Gastrocnemius medialis (tissue), 4 donors: ENCODE data around the gene TSNAXIP1. TPM values are rescaled to one million over a fixed set of nuclear protein-coding genes. Genes with fewer than 3 reads are reported as not detected.

Experiments
- ATAC-seq, 2 donors: fragments of 150-250 bp; one replicate each; pipeline ENCODE4 v1.9.1; 2016
- DNase-seq, 2 donors: peaks; one replicate each; pipeline ENCODE4 v3.0.0-alpha.2; 2019
- H3K27ac ChIP-seq, 4 donors: fragments of 200-600 bp; sonication (generic); 1 replicate in 1 of 4; 2 replicates in 3 of 4; pipeline ENCODE4 v1.5.1; 2016 to 2018; ENCODE audit warnings: mild to moderate bottlenecking in 2 of 4, moderate library complexity in 1 of 4
- H3K27me3 ChIP-seq, 3 donors: fragments of 200-600 bp; sonication (generic) in 2 of 3; 1 replicate in 1 of 3; 2 replicates in 2 of 3; pipeline versions ENCODE4 v1.5.1 to v1.6.0; 2016 to 2019; ENCODE audit warnings: mild to moderate bottlenecking in 1 of 3, moderate library complexity in 1 of 3
- H3K36me3 ChIP-seq, 2 donors: fragments of 200-600 bp; sonication (generic) in 1 of 2; one replicate each; pipeline ENCODE4 v1.5.1; 2017 to 2018
- H3K4me1 ChIP-seq, 2 donors: fragments of 200-600 bp; sonication (generic) in 1 of 2; one replicate each; pipeline ENCODE4 v1.5.1; 2016 to 2017; ENCODE audit warnings: mild to moderate bottlenecking in 2 of 2
- H3K4me3 ChIP-seq, 4 donors: fragments of 200-600 bp; sonication (generic) in 3 of 4; 1 replicate in 1 of 4; 2 replicates in 3 of 4; pipeline ENCODE4 v1.5.1; 2016 to 2019; ENCODE audit warnings: mild to moderate bottlenecking in 2 of 4
- H3K9me3 ChIP-seq, 3 donors: fragments of 200-600 bp; sonication (generic) in 2 of 3; 1 replicate in 1 of 3; 2 replicates in 2 of 3; pipeline ENCODE4 v1.5.1; 2016 to 2019
- POLR2A ChIP-seq, 2 donors: fragments of 450-650 bp; IDR thresholded peaks; one replicate each; pipeline ENCODE4 v1.6.1; 2017; ENCODE audit warnings: antibody characterized with exemption in 2 of 2, mild to moderate bottlenecking in 2 of 2, moderate library complexity in 2 of 2
- in situ Hi-C, 4 donors: fragments of 200-750 bp; cut with MboI; loops; one replicate each; pipeline versions ENCODE4 v1.15.0 to v1.8.0; 2017; ENCODE audit warnings: low sequenced_read_pairs in 4 of 4
- intact Hi-C: fragments of 100-400 bp; cut with DNase I; formaldehyde crosslinking; loops from one replicate; pipeline ENCODE4 v1.15.1; 2023; ENCODE audit warnings: low total_unique reads
- total RNA-seq, 4 donors: library from RNA; depleted of rRNA; stranded (reverse); fragments of >200 nt; gene quantifications; one replicate each; pipeline versions ENCODE4 v1.1.0 to v1.2.3, GENCODE V29; 2016
- TF ChIP-seq, protein P1 (sequence below), 5 experiments: fragments of 450-650 bp in 3 of 5; fragments of 200-600 bp in 2 of 5; sonication (generic) in 2 of 5; IDR thresholded peaks in 4 of 5; conservative IDR thresholded peaks in 1 of 5; 1 replicate in 4 of 5; 2 replicates in 1 of 5; pipeline ENCODE4 v1.5.1; 2016 to 2019; ENCODE audit warnings: antibody characterized with exemption in 5 of 5, mild to moderate bottlenecking in 3 of 5, moderate library complexity in 3 of 5

The TSNAXIP1 gene
- total RNA-seq, 4 donors from 2014 or later: 0.27 to 11.0 (median 0.56) TPM; not detected in 1

DNA sequence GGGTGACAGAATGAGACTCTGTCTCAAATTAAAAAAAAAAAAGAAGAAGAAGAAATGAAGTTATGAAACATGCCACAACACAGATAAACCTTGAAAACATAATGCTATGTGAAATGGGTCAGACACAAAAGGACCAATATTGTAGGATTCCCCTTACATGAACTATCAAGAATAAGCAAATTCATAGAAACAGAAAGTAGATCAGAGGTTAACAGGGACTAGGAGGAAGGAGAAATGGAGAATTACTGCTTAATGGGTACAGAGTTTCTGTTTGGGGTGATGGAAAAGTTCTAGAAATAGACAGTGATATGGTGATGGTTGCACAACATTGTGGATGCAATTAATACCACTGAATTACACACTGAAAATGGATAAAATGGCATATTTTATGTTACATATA lies 16.6 kb upstream of the TSNAXIP1 start:
- in situ Hi-C loops: no loop called here
- Histone ChIP-seq H3K4me1 (peaks cover 8 to 20% of the 10 kb centered on the region in 2 donors), H3K4me3 (no peak overlapping the region), H3K27me3 (no peaks in the 10 kb centered on the region), H3K36me3 (no peaks in the 10 kb centered on the region), H3K27ac (peak overlapping the region in 3 of 4 donors; percentile 29 to 66 (median 29)), H3K9me3 (no peaks in the 10 kb centered on the region)
- ATAC-seq (no peak), DNase-seq (no peak)
- intact Hi-C loops: no loop called here
- TF ChIP-seq POLR2A (IDR thresholded peaks at IDR 0.05): no peak
- TF ChIP-seq, protein P1, sequence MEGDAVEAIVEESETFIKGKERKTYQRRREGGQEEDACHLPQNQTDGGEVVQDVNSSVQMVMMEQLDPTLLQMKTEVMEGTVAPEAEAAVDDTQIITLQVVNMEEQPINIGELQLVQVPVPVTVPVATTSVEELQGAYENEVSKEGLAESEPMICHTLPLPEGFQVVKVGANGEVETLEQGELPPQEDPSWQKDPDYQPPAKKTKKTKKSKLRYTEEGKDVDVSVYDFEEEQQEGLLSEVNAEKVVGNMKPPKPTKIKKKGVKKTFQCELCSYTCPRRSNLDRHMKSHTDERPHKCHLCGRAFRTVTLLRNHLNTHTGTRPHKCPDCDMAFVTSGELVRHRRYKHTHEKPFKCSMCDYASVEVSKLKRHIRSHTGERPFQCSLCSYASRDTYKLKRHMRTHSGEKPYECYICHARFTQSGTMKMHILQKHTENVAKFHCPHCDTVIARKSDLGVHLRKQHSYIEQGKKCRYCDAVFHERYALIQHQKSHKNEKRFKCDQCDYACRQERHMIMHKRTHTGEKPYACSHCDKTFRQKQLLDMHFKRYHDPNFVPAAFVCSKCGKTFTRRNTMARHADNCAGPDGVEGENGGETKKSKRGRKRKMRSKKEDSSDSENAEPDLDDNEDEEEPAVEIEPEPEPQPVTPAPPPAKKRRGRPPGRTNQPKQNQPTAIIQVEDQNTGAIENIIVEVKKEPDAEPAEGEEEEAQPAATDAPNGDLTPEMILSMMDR (IDR thresholded peaks at IDR 0.05 in 4 of 5, conservative IDR thresholded peaks at IDR 0.05 in 1 of 5): no peak

DNA sequence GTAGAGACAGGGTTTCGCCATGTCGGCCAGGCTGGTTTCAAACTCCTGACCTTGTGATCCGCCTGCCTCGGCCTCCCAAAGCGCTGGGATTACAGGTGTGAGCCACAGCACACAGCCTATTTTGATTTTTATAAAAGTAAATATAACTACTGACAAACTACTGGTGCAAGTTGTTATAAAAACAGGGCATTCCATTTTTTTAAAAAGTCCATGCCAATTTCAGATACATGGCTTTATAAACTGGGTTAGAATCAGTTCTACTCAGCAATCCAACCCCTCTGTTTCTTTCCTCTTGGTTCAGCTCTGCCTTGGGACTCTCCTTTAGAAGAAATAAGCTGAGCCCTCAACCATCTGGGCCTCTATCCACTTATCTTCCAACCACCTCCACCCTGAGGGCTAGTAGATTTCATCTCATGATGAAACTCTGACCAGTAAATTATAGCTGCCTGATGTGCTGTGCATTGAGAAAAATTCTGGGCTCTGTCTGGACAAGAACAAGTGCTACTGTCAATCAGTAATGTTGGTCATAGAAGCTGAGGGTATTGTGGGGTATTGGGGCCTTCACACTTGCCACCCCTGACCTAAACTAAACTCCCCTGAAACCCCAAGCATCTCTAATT lies 10.5 kb upstream of the TSNAXIP1 start:
- H3K36me3 ChIP-seq: no peaks in the 10 kb centered on the region
- peaks cover 45 to 60% of the 10 kb centered on the region in 2 donors for H3K4me1 ChIP-seq
- in situ Hi-C loops (no loop called here), intact Hi-C loops (no loop called here)
- no peak overlapping the region for H3K4me3 ChIP-seq
- H3K9me3 ChIP-seq: no peaks in the 10 kb centered on the region
- ATAC-seq (no peak), DNase-seq (no peak)
- TF ChIP-seq, protein P1 (IDR thresholded peaks at IDR 0.05 in 4 of 5, conservative IDR thresholded peaks at IDR 0.05 in 1 of 5): no peak
- no peaks in the 10 kb centered on the region for H3K27me3 ChIP-seq
- peak overlapping the region in 3 of 4 donors; percentile 41 to 71 (median 59) for H3K27ac ChIP-seq

DNA sequence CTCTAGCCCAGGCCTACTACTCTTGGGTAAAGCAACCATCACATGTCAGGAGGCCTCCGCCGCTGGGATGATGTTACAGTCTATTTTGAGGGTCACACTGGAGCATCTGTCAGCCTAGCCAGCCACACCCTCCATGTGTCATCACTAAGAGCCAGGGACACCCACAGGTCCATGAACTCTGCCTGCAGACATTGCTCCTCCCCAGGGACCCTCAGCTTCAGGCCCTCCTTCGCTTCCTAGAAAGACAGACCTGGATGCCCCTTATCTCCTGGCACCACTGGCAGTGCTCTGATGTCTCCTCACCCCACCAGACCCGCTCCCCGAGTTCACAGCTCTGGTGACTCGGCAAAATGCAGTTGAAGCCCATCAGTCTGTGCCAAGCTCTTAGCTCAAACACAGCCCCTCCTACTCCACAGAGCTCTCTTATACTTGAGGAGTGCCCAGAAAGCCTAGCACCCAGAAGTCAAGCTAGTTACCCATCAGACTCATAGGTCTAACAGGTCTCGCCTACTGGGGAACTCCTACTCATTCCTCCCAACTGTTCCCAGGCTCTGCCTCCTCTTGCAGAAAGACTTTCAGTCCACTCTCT lies 6.3 kb upstream of the TSNAXIP1 start:
- H3K27me3 ChIP-seq: no peaks in the 10 kb centered on the region
- peaks cover 70 to 74% of the 10 kb centered on the region in 2 donors for H3K4me1 ChIP-seq
- peak; percentile 92 to 98 for ATAC-seq
- in situ Hi-C loops: loop anchor here in 2 of 4 donors (25.0 kb wide), 2 partner anchors 237 to 437 kb away; partner anchors contain the start of genes ESRP2 (in 1 of the 2) and PLA2G15 (in 1 of the 2)
- peaks cover 0 to 18% of the 10 kb centered on the region in 2 donors for H3K36me3 ChIP-seq
- no peak overlapping the region for H3K4me3 ChIP-seq
- TF ChIP-seq, protein P1 (IDR thresholded peaks at IDR 0.05 in 4 of 5, conservative IDR thresholded peaks at IDR 0.05 in 1 of 5): no peak
- TF ChIP-seq POLR2A (IDR thresholded peaks at IDR 0.05): peak; percentile 28 to 54
- H3K27ac ChIP-seq: peak overlapping the region; percentile 86 to 99 (median 92)
- no peaks in the 10 kb centered on the region for H3K9me3 ChIP-seq
- intact Hi-C loops: loop anchor here (10.0 kb wide), 1 partner anchor 276 kb away; the partner anchor contains the start of gene RIPOR1
- peak; percentile 89 to 95 for DNase-seq

DNA sequence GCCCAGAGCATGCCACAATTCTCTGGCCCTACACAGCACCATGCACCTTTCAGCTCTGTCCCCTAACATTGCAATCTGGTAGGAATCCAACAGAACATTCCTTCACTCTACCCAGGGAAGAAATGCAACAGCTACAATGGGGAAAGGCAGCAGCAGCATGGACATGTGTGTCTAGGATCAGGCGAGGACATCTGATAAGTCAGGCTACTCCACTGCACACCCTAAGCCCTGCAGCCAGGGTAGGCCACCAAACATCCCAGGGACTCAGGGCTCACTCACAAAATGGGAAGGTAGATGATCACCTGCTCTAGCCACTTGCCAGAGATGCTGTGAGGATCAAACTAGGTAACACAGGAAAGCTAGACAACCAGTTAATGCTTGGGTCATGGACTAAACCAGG lies 5.4 kb upstream of the TSNAXIP1 start:
- no peak overlapping the region for H3K4me3 ChIP-seq
- intact Hi-C loops: loop anchor here (10.0 kb wide), 1 partner anchor 276 kb away; the partner anchor contains the start of gene RIPOR1
- no peaks in the 10 kb centered on the region for H3K27me3 ChIP-seq
- peaks cover 68 to 73% of the 10 kb centered on the region in 2 donors for H3K4me1 ChIP-seq
- no peak for TF ChIP-seq POLR2A (IDR thresholded peaks at IDR 0.05)
- TF ChIP-seq, protein P1 (IDR thresholded peaks at IDR 0.05 in 4 of 5, conservative IDR thresholded peaks at IDR 0.05 in 1 of 5): no peak
- in situ Hi-C loops: loop anchor here in 2 of 4 donors (25.0 kb wide), 2 partner anchors 236 to 436 kb away; partner anchors contain the start of genes ESRP2 (in 1 of the 2) and PLA2G15 (in 1 of the 2)
- no peaks in the 10 kb centered on the region for H3K9me3 ChIP-seq
- H3K36me3 ChIP-seq: peaks cover 0 to 18% of the 10 kb centered on the region in 2 donors
- H3K27ac ChIP-seq: peak overlapping the region; percentile 86 to 99 (median 92)
- DNase-seq (no peak), ATAC-seq (no peak)
